ENCODE measurements around the gene SEH1L.

DNA sequence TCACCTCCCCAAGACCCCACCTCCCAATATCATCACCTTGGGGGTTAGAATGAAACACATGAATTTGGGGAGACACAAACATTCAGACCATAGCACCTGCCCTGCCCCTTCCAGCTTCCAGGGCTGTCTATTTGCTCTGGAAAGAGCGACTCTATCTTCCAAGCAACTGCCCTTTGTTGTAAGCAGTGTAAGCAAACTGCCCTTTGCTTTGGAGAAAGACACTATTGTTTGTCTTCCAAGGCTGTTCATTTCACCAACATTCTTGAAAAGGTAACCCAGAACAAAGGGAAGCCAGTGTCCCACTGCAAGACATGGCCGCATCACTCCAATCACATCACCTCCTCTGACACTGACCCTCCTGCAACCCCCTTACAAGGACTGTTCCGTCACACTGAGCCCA is 16.9 kb upstream of the SEH1L start:
- TF ChIP-seq, protein P1, sequence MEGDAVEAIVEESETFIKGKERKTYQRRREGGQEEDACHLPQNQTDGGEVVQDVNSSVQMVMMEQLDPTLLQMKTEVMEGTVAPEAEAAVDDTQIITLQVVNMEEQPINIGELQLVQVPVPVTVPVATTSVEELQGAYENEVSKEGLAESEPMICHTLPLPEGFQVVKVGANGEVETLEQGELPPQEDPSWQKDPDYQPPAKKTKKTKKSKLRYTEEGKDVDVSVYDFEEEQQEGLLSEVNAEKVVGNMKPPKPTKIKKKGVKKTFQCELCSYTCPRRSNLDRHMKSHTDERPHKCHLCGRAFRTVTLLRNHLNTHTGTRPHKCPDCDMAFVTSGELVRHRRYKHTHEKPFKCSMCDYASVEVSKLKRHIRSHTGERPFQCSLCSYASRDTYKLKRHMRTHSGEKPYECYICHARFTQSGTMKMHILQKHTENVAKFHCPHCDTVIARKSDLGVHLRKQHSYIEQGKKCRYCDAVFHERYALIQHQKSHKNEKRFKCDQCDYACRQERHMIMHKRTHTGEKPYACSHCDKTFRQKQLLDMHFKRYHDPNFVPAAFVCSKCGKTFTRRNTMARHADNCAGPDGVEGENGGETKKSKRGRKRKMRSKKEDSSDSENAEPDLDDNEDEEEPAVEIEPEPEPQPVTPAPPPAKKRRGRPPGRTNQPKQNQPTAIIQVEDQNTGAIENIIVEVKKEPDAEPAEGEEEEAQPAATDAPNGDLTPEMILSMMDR (conservative IDR thresholded peaks at IDR 0.05 in 1 of 2, IDR thresholded peaks at IDR 0.05 in 1 of 2; ENCODE audit: low read depth in 1 of 2, low read length in 2 of 2) = no peak
- no peak for TF ChIP-seq EZH2 (IDR thresholded peaks at IDR 0.05; ENCODE audit: low read length, missing control alignments)

Measured in fibroblast of lung (primary cell).